ENCODE measurements around the gene CROCC. TPM values are rescaled to one million over a fixed set of nuclear protein-coding genes. Genes with fewer than 3 reads are reported as not detected.

Gene CROCC
- total and polyA plus RNA-seq, 8 donors: 14.0 to 942 (median 29.9) TPM

- H3K9me3 ChIP-seq: no peaks in the 10 kb centered on the region
- intact Hi-C loops (cut with DNase I; ENCODE audit: low total_unique reads): no loop called here
- 70 to 80% (median 72%) methylated on average over 13 of the region's 13 CpGs for WGBS, 5 donors
- no peak overlapping the region for H3K4me3 ChIP-seq
- peaks cover 21 to 32% (median 29%) of the 10 kb centered on the region in 4 donors for H3K4me1 ChIP-seq
- H3K27me3 ChIP-seq: no peaks in the 10 kb centered on the region
- no peak overlapping the region for H3K27ac ChIP-seq
- TF ChIP-seq POLR2AphosphoS5 (IDR thresholded peaks at IDR 0.05) (no peak), EP300 (IDR thresholded peaks at IDR 0.05) (no peak), CTCF (IDR thresholded peaks at IDR 0.05) (no peak), POLR2A (IDR thresholded peaks at IDR 0.05) (no peak)
- peaks cover 7 to 16% (median 13%) of the 10 kb centered on the region in 4 donors for H3K36me3 ChIP-seq
- DNase-seq: peak in 1 of 2 donors; percentile 26
These were observed 92.0 kb downstream of the CROCC start for GRCh38 chr1:17013491-17014320.

GRCh38 chr1:17014671-17015567, 93.2 kb downstream of the CROCC start:
- WGBS, 5 donors: 50 to 78% (median 70%) methylated on average over 10 of the region's 10 CpGs
- peaks cover 18 to 25% (median 23%) of the 10 kb centered on the region in 4 donors for H3K4me1 ChIP-seq
- intact Hi-C loops (cut with DNase I; ENCODE audit: low total_unique reads): no loop called here
- no peak for DNase-seq
- no peak overlapping the region for H3K27ac ChIP-seq
- H3K4me3 ChIP-seq: no peak overlapping the region
- no peaks in the 10 kb centered on the region for H3K9me3 ChIP-seq
- TF ChIP-seq CTCF (IDR thresholded peaks at IDR 0.05) (no peak), POLR2A (IDR thresholded peaks at IDR 0.05) (no peak), EP300 (IDR thresholded peaks at IDR 0.05) (no peak), POLR2AphosphoS5 (IDR thresholded peaks at IDR 0.05) (no peak)
- peaks cover 14 to 29% (median 25%) of the 10 kb centered on the region in 4 donors for H3K36me3 ChIP-seq
- H3K27me3 ChIP-seq: no peaks in the 10 kb centered on the region

GRCh38 chr1:17016317-17016661, 94.6 kb downstream of the CROCC start:
- TF ChIP-seq POLR2AphosphoS5 (IDR thresholded peaks at IDR 0.05) (no peak), POLR2A (IDR thresholded peaks at IDR 0.05) (no peak), CTCF (IDR thresholded peaks at IDR 0.05) (no peak), EP300 (IDR thresholded peaks at IDR 0.05) (no peak)
- peaks cover 27 to 42% (median 39%) of the 10 kb centered on the region in 4 donors for H3K36me3 ChIP-seq
- 68 to 79% (median 71%) methylated on average over 5 of the region's 5 CpGs for WGBS, 5 donors
- H3K27ac ChIP-seq: no peak overlapping the region
- no peak for DNase-seq
- intact Hi-C loops (cut with DNase I; ENCODE audit: low total_unique reads): no loop called here
- peaks cover 5 to 11% (median 9%) of the 10 kb centered on the region in 4 donors for H3K4me1 ChIP-seq
- no peak overlapping the region for H3K4me3 ChIP-seq
- H3K9me3 ChIP-seq: no peaks in the 10 kb centered on the region
- H3K27me3 ChIP-seq: no peaks in the 10 kb centered on the region

GRCh38 chr1:17017435-17017834, 95.7 kb downstream of the CROCC start:
- intact Hi-C loops (cut with DNase I; ENCODE audit: low total_unique reads): no loop called here
- TF ChIP-seq POLR2AphosphoS5 (IDR thresholded peaks at IDR 0.05) (no peak), EP300 (IDR thresholded peaks at IDR 0.05) (no peak), POLR2A (IDR thresholded peaks at IDR 0.05) (no peak)
- peaks cover 0 to 4% (median 2%) of the 10 kb centered on the region in 4 donors for H3K4me1 ChIP-seq

More at GRCh38 chr1:17017435-17017834, 95.7 kb downstream of the CROCC start:
- DNase-seq: no peak
- 92 to 97% (median 94%) methylated on average over 7 of the region's 7 CpGs for WGBS, 5 donors
- H3K4me3 ChIP-seq: no peak overlapping the region
- H3K27ac ChIP-seq: no peak overlapping the region
- H3K36me3 ChIP-seq: peaks cover 39 to 54% (median 51%) of the 10 kb centered on the region in 4 donors
- no peaks in the 10 kb centered on the region for H3K9me3 ChIP-seq
- H3K27me3 ChIP-seq: no peaks in the 10 kb centered on the region
